HFFc6 (cell line): ENCODE results near the gene SIN3A. TPM values are rescaled to one million over a fixed set of nuclear protein-coding genes. Genes with fewer than 3 reads are reported as not detected.
A peak's percentile ranks its signal among the peaks of the same experiment; 100 is the strongest.
"Not testable (repeated sequence)": the region's sequence is repeated elsewhere in the genome, so short reads cannot be mapped to it uniquely, and the experiment has no call there.

Experiments
- DNase-seq: peaks from one replicate; pipeline ENCODE4 v3.0.0-alpha.2; 2018
- H3K27ac Mint-ChIP-seq: 2 replicates; pipeline ENCODE4 v1.8.0; 2020; ENCODE audit warnings: mild to moderate bottlenecking, mixed read lengths
- H3K27me3 Mint-ChIP-seq: 2 replicates; pipeline ENCODE4 v1.8.0; 2021; ENCODE audit warnings: mild to moderate bottlenecking, moderate library complexity, mixed read lengths; ENCODE audit not compliant: insufficient read depth
- H3K36me3 Mint-ChIP-seq: 2 replicates; pipeline ENCODE4 v1.8.0; 2021; ENCODE audit warnings: low read depth, mixed read lengths
- H3K4me1 Mint-ChIP-seq: 2 replicates; pipeline ENCODE4 v1.8.0; 2020; ENCODE audit warnings: low read depth, mixed read lengths
- H3K4me3 Mint-ChIP-seq: 2 replicates; pipeline ENCODE4 v1.8.0; 2020; ENCODE audit warnings: mild to moderate bottlenecking, moderate library complexity, mixed read lengths
- H3K9me3 Mint-ChIP-seq: 2 replicates; pipeline ENCODE4 v1.8.0; 2020; ENCODE audit warnings: mild to moderate bottlenecking, mixed read lengths
- CTCF ChIP-seq: fragments of 200-600 bp; sonication (generic); IDR thresholded peaks from 2 replicates; pipeline ENCODE4 v1.5.0; 2021; ENCODE audit warnings: antibody characterized with exemption, mild to moderate bottlenecking
- total RNA-seq, 6 experiments: library from RNA; stranded (reverse); fragmentation: NEBNext Ultra II Directional; extraction: Animal tissue kit (Norgen Biotek cat#: 25700); gene quantifications; 2 replicates in 1 of 6; 3 replicates in 5 of 6; pipeline ENCODE4 v1.2.3, GENCODE V29; 2021

Gene SIN3A
- total RNA-seq, 6 experiments from 2014 or later = 36.6 to 49.3 (median 39.8) TPM

GRCh38 chr15:75479670-75480069 lies 28.2 kb upstream of the SIN3A start:
- H3K9me3 Mint-ChIP-seq = peaks cover 7% of the 10 kb centered on the region; the same call in 1 of the 2 replicates
- H3K4me3 Mint-ChIP-seq = no peak overlapping the region
- no peak for TF ChIP-seq CTCF

GRCh38 chr15:75477094-75477493 lies 25.6 kb upstream of the SIN3A start:
- not testable (repeated sequence) for H3K27me3 Mint-ChIP-seq, H3K4me1 Mint-ChIP-seq, H3K9me3 Mint-ChIP-seq, H3K27ac Mint-ChIP-seq, DNase-seq, H3K4me3 Mint-ChIP-seq
- H3K36me3 Mint-ChIP-seq = peaks cover 14% of the 10 kb centered on the region; the same call in 1 of the 2 replicates

More at GRCh38 chr15:75479670-75480069, 28.2 kb upstream of the SIN3A start:
- Mint-ChIP-seq H3K27ac (peak overlapping the region; percentile 23; the same call in 1 of the 2 replicates), H3K4me1 (no peaks in the 10 kb centered on the region), H3K36me3 (peaks cover 33% of the 10 kb centered on the region), H3K27me3 (peaks cover 3% of the 10 kb centered on the region; the same call in 1 of the 2 replicates)
- no peak for DNase-seq

- Mint-ChIP-seq H3K27me3 (no peaks in the 10 kb centered on the region), H3K36me3 (peaks cover 49% of the 10 kb centered on the region), H3K27ac (peak overlapping the region; percentile 31; the same call in 1 of the 2 replicates), H3K9me3 (no peaks in the 10 kb centered on the region), H3K4me3 (no peak overlapping the region), H3K4me1 (no peaks in the 10 kb centered on the region)
- no peak for DNase-seq
- no peak for TF ChIP-seq CTCF
Measured at GRCh38 chr15:75468913-75469598, 17.6 kb upstream of the SIN3A start.

DNA sequence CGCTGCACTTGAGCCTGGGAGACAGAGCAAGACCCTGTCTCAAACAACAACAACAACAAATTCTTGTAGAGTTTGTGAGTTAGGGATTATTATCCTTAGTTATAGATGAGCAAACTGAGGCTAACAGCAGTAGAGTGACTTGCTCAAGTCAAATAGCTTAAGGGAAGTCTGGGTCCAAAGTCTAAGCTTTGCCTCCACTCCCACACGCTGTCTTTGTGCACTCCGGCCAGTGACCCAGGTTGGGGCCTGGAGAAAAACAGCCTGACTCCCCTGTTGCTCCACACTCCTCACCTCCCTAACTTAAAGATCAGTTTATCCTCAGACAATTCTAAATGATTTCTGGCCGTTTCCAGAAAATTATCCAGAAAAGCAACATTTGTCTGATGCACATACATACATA lies 9.2 kb upstream of the SIN3A start:
- no peak for DNase-seq
- Mint-ChIP-seq H3K27ac (no peak overlapping the region), H3K9me3 (no peaks in the 10 kb centered on the region), H3K36me3 (peaks cover 5% of the 10 kb centered on the region; the same call in 1 of the 2 replicates), H3K4me3 (no peak overlapping the region), H3K27me3 (no peaks in the 10 kb centered on the region; the same call in none of the 2 replicates), H3K4me1 (peaks cover 28% of the 10 kb centered on the region)
- TF ChIP-seq CTCF = no peak

DNA sequence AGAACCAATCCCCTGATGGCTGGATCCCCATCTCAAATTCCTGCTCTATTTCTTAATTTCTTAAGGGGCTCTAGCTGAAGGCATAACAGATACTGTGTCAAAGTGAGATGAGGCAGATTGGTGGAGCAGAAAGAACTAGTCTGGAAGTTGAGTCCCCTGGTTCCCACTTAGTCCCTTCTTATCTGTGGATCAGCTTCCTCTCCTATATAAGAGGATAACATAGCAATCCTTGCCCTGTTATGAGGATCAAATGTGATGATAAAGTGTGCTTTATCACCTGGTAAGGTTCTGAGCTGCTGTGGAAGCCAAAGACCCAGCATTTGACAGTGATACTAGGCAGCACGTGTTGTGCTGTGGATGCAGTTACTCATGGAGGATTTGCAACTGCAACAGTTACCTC lies 8.1 kb upstream of the SIN3A start:
- H3K27me3 Mint-ChIP-seq = no peaks in the 10 kb centered on the region; the same call in none of the 2 replicates
- H3K4me1 Mint-ChIP-seq = peaks cover 28% of the 10 kb centered on the region
- H3K9me3 Mint-ChIP-seq = no peaks in the 10 kb centered on the region
- no peaks in the 10 kb centered on the region; the same call in 1 of the 2 replicates for H3K36me3 Mint-ChIP-seq
- DNase-seq = no peak
- TF ChIP-seq CTCF = no peak
- H3K4me3 Mint-ChIP-seq = no peak overlapping the region
- H3K27ac Mint-ChIP-seq = no peak overlapping the region

- Mint-ChIP-seq H3K27ac (peak overlapping the region; percentile 93), H3K36me3 (no peaks in the 10 kb centered on the region), H3K9me3 (no peaks in the 10 kb centered on the region), H3K4me1 (peaks cover 38% of the 10 kb centered on the region), H3K27me3 (peaks cover 6% of the 10 kb centered on the region), H3K4me3 (peak overlapping the region; percentile 92)
- peak; percentile 29 for DNase-seq
- no peak for TF ChIP-seq CTCF
Measured at GRCh38 chr15:75456710-75457109, 5.2 kb upstream of the SIN3A start.
